Activated T-cell treated with anti-CD3 and anti-CD28 coated beads for 4 hours (primary cell): Measurements from ENCODE around the gene SH2D6.
"Not testable (repeated sequence)": the region's sequence is repeated elsewhere in the genome, so short reads cannot be mapped to it uniquely, and the experiment has no call there.

Experiments used
- DNase-seq: peaks from one replicate; pipeline ENCODE4 v3.0.0-alpha.2; 2020

SH2D6 gene

DNA sequence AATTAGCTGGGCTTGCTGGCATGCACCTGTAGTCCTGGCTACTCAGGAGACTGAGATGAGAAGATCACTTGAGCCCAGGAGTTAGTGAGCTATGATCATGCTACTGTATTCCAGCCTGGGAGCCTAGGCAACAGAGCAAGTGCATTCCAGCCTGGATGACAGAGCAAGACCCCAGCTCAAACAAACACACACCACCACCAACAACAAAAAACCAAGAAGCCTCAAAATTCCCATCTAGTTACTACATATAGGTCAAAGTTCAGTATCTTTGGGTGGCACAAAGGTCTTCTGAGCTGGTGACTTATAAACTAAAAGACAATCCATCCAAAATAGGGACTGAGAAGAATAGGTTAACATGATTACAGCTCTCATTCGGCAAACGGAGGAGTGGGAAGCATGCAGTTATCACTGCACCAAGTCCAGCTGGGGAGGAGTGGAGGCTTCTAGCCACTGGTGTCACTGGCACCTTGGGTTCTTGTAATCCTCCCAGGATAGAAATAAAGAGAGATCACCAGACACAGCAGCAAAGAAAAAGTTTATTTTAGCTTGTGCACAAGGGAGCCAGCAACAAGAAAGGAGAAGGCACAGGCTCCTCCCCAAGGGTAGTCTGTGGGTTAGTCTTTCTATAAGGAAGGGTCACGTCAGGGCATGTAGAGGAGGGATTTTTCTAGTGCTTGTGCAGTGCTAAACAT lies 57.4 kb downstream of the SH2D6 start:
- no peak for DNase-seq

DNA sequence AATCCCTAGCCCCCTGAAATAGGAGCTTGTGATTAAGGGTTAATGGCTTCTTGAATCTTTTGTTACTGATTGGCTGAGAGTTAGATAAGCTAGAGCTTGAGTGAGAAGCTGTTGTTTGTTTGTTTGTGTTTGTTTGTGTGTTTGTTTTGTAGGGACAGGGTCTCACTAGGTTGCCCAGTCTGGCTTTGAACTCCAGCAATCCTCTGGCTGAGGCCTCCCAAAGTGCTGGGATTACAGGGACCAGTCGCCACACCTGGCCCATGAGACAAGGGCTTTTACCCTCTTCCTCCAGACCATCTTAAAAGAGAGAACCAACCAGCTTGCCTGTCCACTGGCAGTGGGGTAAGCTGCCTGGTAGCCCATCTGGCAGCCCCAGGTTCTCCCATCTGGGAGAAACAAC lies 58.1 kb downstream of the SH2D6 start:
- DNase-seq, result no peak

DNA sequence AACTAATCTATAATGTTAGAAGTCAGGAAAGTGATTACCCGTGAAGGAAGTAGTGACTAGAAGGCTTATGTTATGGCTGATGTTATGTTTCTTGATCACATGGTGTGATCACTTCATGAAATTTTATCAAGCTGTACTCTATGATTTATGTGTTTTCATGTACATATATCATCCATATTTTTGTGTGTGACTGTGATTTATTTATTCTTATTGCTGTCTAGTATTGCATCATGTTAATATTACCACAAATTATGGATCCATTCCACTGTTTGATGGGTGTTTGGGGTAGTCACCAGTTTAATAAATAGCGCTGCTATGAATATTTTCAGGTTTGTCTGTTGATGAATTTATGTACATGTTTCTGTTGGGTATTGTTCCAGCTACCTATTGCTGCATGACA lies 59.4 kb downstream of the SH2D6 start:
- no peak for DNase-seq

DNA sequence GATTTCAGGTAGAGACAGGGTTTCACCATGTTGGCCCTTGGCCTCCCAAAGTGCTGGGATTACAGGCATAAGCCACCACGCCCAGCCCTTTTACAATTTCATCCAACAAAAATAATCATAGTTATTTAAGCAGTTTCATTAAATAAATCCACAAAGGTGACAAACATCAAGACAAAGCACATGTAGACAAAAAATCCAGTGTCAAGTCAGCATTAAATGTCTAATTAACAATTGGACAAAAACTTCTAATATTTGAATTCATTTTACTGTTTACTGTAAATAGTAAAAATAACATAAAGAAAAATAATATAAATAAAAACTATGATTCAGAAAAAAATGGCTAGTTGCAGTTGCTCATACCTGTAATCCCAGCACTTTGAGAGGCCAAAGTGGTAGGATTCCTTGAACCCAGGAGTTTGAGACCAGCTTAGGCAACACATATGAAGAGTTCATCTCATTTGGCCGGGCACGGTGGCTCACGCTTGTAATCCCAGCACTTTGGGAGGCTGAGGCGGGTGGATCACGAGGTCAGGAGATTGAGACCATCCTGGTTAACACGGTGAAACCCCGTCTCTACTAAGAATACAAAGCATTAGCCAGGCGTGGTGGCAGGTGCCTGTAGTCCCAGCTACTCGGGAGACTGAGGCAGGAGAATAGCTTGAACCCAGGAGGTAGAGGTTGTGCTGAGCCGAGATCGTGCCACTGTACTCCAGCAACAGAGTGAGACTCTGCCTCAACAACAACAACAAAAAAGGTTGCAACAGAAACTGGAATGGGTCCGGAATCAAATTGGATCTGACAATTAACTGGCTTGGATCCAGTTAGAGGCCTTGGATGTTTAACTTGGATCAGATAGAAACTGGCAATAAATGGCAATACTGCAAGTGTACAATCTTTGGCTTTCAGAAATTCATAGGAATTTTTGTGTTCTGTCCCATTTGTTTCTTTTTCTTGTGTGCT lies 63.6 kb downstream of the SH2D6 start:
- no peak for DNase-seq

DNA sequence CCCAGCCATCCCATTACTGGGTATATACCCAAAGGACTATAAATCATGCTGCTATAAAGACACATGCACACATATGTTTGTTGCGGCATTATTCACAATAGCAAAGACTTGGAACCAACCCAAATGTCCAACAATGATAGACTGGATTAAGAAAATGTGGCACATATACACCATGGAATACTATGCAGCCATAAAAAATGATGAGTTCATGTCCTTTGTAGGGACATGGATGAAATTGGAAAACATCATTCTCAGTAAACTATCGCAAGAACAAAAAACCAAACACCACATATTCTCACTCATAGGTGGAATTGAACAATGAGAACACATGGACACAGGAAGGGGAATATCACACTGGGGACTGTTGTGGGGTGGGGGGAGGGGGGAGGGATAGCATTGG lies 66.1 kb downstream of the SH2D6 start:
- not testable (repeated sequence) for DNase-seq

DNA sequence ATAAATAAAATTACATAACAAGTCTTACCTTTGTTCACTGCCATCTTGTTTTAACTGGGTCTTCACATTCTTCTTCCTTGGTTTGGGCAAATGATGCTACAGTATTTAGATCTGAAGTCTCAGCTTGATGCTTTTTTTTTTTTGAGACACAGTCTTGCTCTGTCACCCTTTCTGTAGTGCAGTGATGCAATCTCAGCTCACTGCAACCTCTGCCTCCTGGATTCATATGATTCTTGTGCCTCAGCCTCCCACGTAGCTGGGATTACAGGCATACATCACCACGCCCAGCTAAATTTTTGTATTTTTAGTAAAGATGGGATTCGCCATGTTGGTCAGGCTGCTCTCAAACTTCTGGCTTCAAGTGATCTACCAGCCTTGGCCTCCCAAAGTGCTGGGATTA lies 67.3 kb downstream of the SH2D6 start:
- DNase-seq, result no peak
